SU-DHL-6 (cell line): ENCODE measurements around the gene THBS3.

Source experiments
- H2AFZ ChIP-seq: fragments of 200-600 bp; sonication (generic); 2 replicates; pipeline ENCODE4 v1.6.1; 2014; ENCODE audit warnings: low read depth, mild to moderate bottlenecking, moderate library complexity, mixed read lengths, antibody characterized with exemption, low read length; ENCODE audit not compliant: severe bottlenecking
- H3F3A ChIP-seq: fragments of 200-600 bp; shearing (Covaris generic); 2 replicates; pipeline ENCODE4 v1.6.0; 2016; ENCODE audit warnings: antibody characterized with exemption, mild to moderate bottlenecking; ENCODE audit not compliant: insufficient read depth
- H3K27ac ChIP-seq: fragments of 200-600 bp; sonication (generic); 2 replicates; pipeline ENCODE4 v1.5.1; 2016; ENCODE audit warnings: low read depth, mild to moderate bottlenecking, low read length, moderate library complexity, mixed read lengths
- H3K27me3 ChIP-seq: fragments of 200-600 bp; sonication (generic), shearing (Covaris generic); 2 replicates; pipeline ENCODE4 v1.6.0; 2014; ENCODE audit warnings: mild to moderate bottlenecking, low read length
- H3K36me3 ChIP-seq: fragments of 200-600 bp; sonication (generic); 2 replicates; pipeline ENCODE4 v1.6.1; 2014; ENCODE audit warnings: mild to moderate bottlenecking, low read length, mixed read lengths
- H3K4me2 ChIP-seq: fragments of 300-600, 200-600 bp; shearing (Covaris generic), sonication (generic); 2 replicates; pipeline ENCODE4 v1.6.0; 2014; ENCODE audit warnings: low read length, low read depth, mild to moderate bottlenecking; ENCODE audit not compliant: poor library complexity, severe bottlenecking
- H3K4me3 ChIP-seq: fragments of 200-600 bp; sonication (generic); 2 replicates; pipeline ENCODE4 v1.5.1; 2014; ENCODE audit warnings: antibody characterized with exemption, low read length, mild to moderate bottlenecking, mixed read lengths; ENCODE audit not compliant: insufficient read depth, poor library complexity, severe bottlenecking
- H3K79me2 ChIP-seq: fragments of 200-600 bp; sonication (generic); 2 replicates; pipeline ENCODE4 v1.6.1; 2014; ENCODE audit warnings: mild to moderate bottlenecking, low read length, moderate library complexity; ENCODE audit not compliant: insufficient read depth
- H3K9ac ChIP-seq: fragments of 200-600 bp; sonication (generic); 2 replicates; pipeline ENCODE4 v1.7.0; 2014; ENCODE audit warnings: mild to moderate bottlenecking, low read length
- H3K9me2 ChIP-seq: fragments of 200-600 bp; sonication (generic); replicated peaks from 2 replicates; pipeline ENCODE4 v1.6.1; 2014; ENCODE audit warnings: low read length; ENCODE audit not compliant: insufficient read depth
- H3K9me3 ChIP-seq: fragments of 200-600 bp; sonication (generic); 2 replicates; pipeline ENCODE4 v1.6.1; 2014; ENCODE audit warnings: low read length, mixed read lengths; ENCODE audit not compliant: insufficient read depth
- H4K20me1 ChIP-seq: fragments of 200-600 bp; sonication (generic); 2 replicates; pipeline ENCODE4 v1.6.1; 2014; ENCODE audit warnings: low read depth, mild to moderate bottlenecking, antibody characterized with exemption, low read length, moderate library complexity, mixed read lengths
- CTCF ChIP-seq: fragments of 200-600 bp; sonication (generic); IDR thresholded peaks from one replicate; pipeline ENCODE4 v1.5.1; 2017; ENCODE audit warnings: antibody characterized with exemption, mild to moderate bottlenecking, low read length, moderate library complexity; ENCODE audit not compliant: insufficient read depth, poor library complexity, severe bottlenecking
- EZH2phosphoT487 ChIP-seq: fragments of 200-600 bp; sonication (generic), shearing (Covaris generic); conservative IDR thresholded peaks from 2 replicates; pipeline ENCODE4 v1.6.1; 2018; ENCODE audit warnings: mild to moderate bottlenecking, antibody characterized with exemption, low read length, moderate library complexity, mixed read lengths

THBS3 gene

DNA sequence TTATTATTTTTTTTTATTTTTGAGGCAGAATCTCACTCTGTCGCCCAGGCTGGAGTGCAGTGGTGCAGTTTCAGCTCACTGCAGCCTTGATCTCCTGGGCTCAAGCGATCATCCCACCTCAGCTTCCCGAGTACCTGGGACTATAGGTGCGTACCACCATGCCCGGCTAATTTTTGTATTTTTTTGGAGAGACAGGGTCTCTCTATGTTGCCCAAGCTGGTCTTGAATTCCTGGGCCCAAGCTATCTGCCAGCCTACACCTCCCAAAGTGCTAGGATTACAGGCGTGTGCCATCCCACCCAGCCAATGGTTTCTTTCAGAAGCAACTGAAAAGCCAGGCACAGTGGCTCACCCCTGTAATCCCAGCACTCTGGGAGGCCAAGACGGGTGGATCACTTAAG is 36.9 kb downstream of the THBS3 start:
- no peak overlapping the region for H2AFZ ChIP-seq
- no peak overlapping the region for H3K4me3 ChIP-seq
- TF ChIP-seq EZH2phosphoT487 (no peak), CTCF (no peak)
- no peak overlapping the region for H3K4me2 ChIP-seq
- H3K27ac ChIP-seq = no peak overlapping the region
- no peaks in the 10 kb centered on the region for H3K36me3 ChIP-seq
- H3K79me2 ChIP-seq = peaks cover 14% of the 10 kb centered on the region
- no peaks in the 10 kb centered on the region for H4K20me1 ChIP-seq
- H3K27me3 ChIP-seq = no peaks in the 10 kb centered on the region
- H3K9ac ChIP-seq = no peak overlapping the region
- no peaks in the 10 kb centered on the region for H3K9me2 ChIP-seq
- no peaks in the 10 kb centered on the region for H3K9me3 ChIP-seq
- H3F3A ChIP-seq = no peaks in the 10 kb centered on the region; the same call in none of the 2 replicates

DNA sequence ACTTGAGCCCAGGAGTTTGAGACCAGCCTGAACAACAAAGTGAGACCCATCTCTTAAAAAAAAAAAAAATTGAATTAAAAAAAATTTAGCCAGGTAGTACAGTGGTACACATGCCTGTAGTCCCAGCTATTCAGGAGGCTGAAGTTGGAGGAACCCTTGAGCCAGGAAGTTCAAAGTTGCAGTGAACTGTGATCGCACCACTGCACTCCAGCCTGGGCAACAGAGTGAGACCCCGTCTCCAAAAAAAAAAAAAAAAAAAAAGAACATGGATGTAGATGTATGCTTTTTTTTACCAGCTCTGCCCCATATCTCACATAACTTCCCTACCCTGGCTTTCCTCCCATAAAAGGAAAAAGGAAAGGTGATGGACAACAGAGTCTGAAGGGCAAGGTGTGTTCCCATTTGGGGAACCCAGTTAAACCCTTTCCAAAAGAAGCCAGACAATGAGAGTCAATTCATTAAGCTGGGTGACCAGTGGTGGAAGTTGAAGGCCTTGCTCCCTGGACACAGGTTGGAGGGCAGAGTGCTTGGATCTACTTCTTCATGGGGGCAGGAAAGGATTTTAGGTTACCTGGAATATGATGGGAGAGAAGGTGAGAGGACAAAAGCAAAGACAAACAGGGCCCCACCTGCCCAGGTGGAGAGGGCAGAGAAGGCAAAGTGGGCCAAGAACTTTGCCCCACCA is 37.5 kb downstream of the THBS3 start:
- Histone ChIP-seq H3K4me2 (no peak overlapping the region), H4K20me1 (no peaks in the 10 kb centered on the region), H3K27ac (no peak overlapping the region), H3K79me2 (peaks cover 14% of the 10 kb centered on the region), H2AFZ (no peak overlapping the region), H3K4me3 (no peak overlapping the region), H3K27me3 (no peaks in the 10 kb centered on the region), H3F3A (no peaks in the 10 kb centered on the region; the same call in 1 of the 2 replicates), H3K9me2 (no peaks in the 10 kb centered on the region), H3K9me3 (no peaks in the 10 kb centered on the region), H3K9ac (no peak overlapping the region), H3K36me3 (no peaks in the 10 kb centered on the region)
- TF ChIP-seq CTCF (no peak), EZH2phosphoT487 (no peak)

DNA sequence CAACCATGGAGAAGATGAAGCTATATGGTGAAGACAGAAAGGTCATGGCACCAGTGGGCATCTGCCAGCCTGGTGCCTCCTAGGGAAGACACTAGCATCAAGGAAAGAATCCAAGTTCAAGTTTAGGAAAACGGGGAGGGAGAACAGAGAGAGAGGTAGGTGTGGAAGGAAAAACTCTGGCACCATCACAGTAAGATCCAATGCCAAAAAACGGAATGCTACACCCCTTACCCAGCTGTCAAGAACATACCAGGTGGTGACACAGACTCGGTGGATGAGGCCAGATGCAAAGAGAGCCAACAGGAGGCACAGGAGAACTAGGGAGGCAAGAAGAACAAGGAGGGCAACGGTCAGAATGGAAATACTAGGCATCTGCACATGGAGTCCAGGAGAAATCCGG is 38.2 kb downstream of the THBS3 start:
- H3K36me3 ChIP-seq = no peaks in the 10 kb centered on the region
- H3K9me3 ChIP-seq = no peaks in the 10 kb centered on the region
- H3K27ac ChIP-seq = no peak overlapping the region
- peaks cover 14% of the 10 kb centered on the region for H3K79me2 ChIP-seq
- no peak overlapping the region for H3K9ac ChIP-seq
- H3F3A ChIP-seq = no peaks in the 10 kb centered on the region; the same call in 1 of the 2 replicates
- no peak overlapping the region for H2AFZ ChIP-seq
- no peak overlapping the region for H3K4me3 ChIP-seq
- TF ChIP-seq EZH2phosphoT487 = no peak
- no peak for TF ChIP-seq CTCF
- no peaks in the 10 kb centered on the region for H3K9me2 ChIP-seq
- no peak overlapping the region for H3K4me2 ChIP-seq
- no peaks in the 10 kb centered on the region for H3K27me3 ChIP-seq
- H4K20me1 ChIP-seq = no peaks in the 10 kb centered on the region
